Epithelial cell of prostate (primary cell): ENCODE data around the gene FOXN4.
"Not testable (repeated sequence)": the region's sequence is repeated elsewhere in the genome, so short reads cannot be mapped to it uniquely, and the experiment has no call there.

Experiments used
- DNase-seq: peaks from one replicate; pipeline ENCODE4 v3.0.0-alpha.2; 2011; ENCODE audit warnings: low read depth, low spot score
- H3K27ac ChIP-seq: fragments of 450-650 bp; 2 replicates; pipeline ENCODE4 v1.5.1; 2017; ENCODE audit warnings: mild to moderate bottlenecking

FOXN4 gene

GRCh38 chr12:109308534-109309380 is at the start of gene FOXN4:
FOXN4 (minus strand) TSS chr12:109309284; CDS start chr12:109308321, 963 bp downstream.
- DNase-seq, result no peak
- H3K27ac ChIP-seq, result no peak within 1 kb of the TSS

- no peak overlapping the region for H3K27ac ChIP-seq
- no peak for DNase-seq
Measured at GRCh38 chr12:109358154-109358869, 49.2 kb upstream of the FOXN4 start.

- no peak overlapping the region for H3K27ac ChIP-seq
- DNase-seq, result no peak
Measured at GRCh38 chr12:109357032-109357431, 47.9 kb upstream of the FOXN4 start.

GRCh38 chr12:109356577-109356976 is 47.5 kb upstream of the FOXN4 start:
- no peak for DNase-seq
- H3K27ac ChIP-seq, result no peak overlapping the region

- H3K27ac ChIP-seq, result no peak overlapping the region
- DNase-seq, result no peak
Measured at GRCh38 chr12:109352184-109352583, 43.1 kb upstream of the FOXN4 start.

GRCh38 chr12:109347589-109347988 is 38.5 kb upstream of the FOXN4 start, which contains the start of gene MYO1H:
MYO1H (plus strand) TSS chr12:109347900; CDS start chr12:109347961, 61 bp downstream.
- DNase-seq, result no peak
- no peak within 1 kb of the TSS for H3K27ac ChIP-seq

GRCh38 chr12:109346920-109347319 is 37.8 kb upstream of the FOXN4 start:
- DNase-seq, result no peak
- no peak overlapping the region for H3K27ac ChIP-seq

GRCh38 chr12:109345428-109345827 is 36.3 kb upstream of the FOXN4 start:
- H3K27ac ChIP-seq, result no peak overlapping the region
- DNase-seq, result no peak

GRCh38 chr12:109343677-109344076 is 34.6 kb upstream of the FOXN4 start:
- no peak for DNase-seq
- H3K27ac ChIP-seq, result no peak overlapping the region

- DNase-seq, result no peak
Measured at GRCh38 chr12:109336593-109336992, 27.5 kb upstream of the FOXN4 start.

GRCh38 chr12:109334887-109335286 is 25.8 kb upstream of the FOXN4 start:
- no peak for DNase-seq
- H3K27ac ChIP-seq, result no peak overlapping the region

More at GRCh38 chr12:109336593-109336992, 27.5 kb upstream of the FOXN4 start:
- H3K27ac ChIP-seq, result no peak overlapping the region

GRCh38 chr12:109331301-109331952 is 22.3 kb upstream of the FOXN4 start:
- no peak for DNase-seq
- H3K27ac ChIP-seq, result no peak overlapping the region

GRCh38 chr12:109330282-109331230 is 21.5 kb upstream of the FOXN4 start:
- DNase-seq, result no peak
- no peak overlapping the region for H3K27ac ChIP-seq

- no peak overlapping the region for H3K27ac ChIP-seq
- DNase-seq, result no peak
Measured at GRCh38 chr12:109329686-109330085, 20.6 kb upstream of the FOXN4 start.

- no peak overlapping the region for H3K27ac ChIP-seq
- DNase-seq, result no peak
Measured at GRCh38 chr12:109329003-109329402, 19.9 kb upstream of the FOXN4 start.

- not testable (repeated sequence) for H3K27ac ChIP-seq, DNase-seq
Measured at GRCh38 chr12:109321294-109321693, 12.2 kb upstream of the FOXN4 start.

GRCh38 chr12:109310247-109311125 is 1.4 kb upstream of the FOXN4 start:
- no peak for DNase-seq
- H3K27ac ChIP-seq, result no peak overlapping the region

GRCh38 chr12:109309381-109310246 is 530 bp upstream of the FOXN4 start:
- no peak overlapping the region for H3K27ac ChIP-seq
- no peak for DNase-seq
